HS-5 (cell line): ENCODE measurements around the gene THOC6.

Experiments used
- DNase-seq: peaks from one replicate; pipeline ENCODE4 v3.0.0-alpha.2; 2012; ENCODE audit warnings: low read depth

The THOC6 gene

DNA sequence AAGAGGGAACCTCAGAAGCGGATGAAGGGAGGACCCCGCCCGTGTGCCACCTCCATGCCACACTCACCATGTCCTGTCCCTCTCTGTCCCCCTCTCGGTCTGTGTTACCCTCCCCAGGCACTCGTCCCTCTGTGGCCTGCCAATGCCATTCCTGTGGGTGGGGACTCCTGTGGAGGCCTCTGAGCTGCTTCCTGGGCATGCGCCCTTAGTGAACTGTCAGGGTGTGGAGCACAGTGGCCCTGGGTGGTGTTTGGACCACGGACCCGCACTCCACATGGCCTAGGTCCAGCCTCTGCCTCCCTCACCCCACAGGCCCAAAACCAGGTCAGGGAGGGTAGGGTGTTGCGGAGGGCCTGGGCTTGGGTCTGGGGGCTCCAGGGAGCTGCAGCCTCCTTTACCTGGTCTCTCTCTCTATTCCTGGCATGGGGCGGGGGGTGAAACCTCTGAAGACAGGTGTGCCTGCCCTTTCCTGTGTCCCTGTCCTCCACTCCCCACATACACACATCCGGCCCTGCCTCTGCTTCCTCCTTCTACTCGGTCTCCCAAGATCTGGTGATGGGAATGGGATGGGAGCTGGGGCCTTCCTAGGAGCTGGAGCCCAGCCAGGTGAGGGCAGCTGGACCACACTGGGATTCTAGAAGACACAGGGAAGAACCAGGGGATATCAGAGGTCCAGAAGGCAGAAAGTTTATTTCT lies 32.1 kb upstream of the THOC6 start:
- no peak for DNase-seq

GRCh38 chr16:2992383-2993081 lies 31.3 kb upstream of the THOC6 start:
- DNase-seq, result no peak

- DNase-seq, result no peak
Measured at GRCh38 chr16:2996298-2996697, 27.5 kb upstream of the THOC6 start.

DNA sequence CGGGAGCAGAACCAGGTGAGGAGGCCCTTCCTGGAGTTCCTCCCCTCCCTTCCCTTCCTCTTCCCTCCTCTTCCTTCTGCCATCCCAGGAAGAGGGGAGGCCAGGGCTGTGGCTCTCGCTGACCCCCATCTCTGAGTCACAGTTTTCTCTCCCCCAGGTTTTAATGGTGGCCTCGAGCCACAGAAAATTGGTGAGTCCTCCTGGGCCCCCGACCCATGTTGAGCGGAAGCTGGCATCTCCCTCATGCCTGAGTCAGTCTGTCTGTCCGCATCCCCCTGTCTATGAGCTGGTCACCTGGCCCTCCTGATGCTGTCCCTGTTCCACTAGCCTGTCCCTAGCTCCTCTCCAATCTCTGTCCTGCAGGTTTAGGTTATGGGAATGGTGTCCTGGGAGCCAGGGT lies 23.9 kb upstream of the THOC6 start:
- no peak for DNase-seq

GRCh38 chr16:3000540-3000939 lies 23.3 kb upstream of the THOC6 start:
- no peak for DNase-seq

DNA sequence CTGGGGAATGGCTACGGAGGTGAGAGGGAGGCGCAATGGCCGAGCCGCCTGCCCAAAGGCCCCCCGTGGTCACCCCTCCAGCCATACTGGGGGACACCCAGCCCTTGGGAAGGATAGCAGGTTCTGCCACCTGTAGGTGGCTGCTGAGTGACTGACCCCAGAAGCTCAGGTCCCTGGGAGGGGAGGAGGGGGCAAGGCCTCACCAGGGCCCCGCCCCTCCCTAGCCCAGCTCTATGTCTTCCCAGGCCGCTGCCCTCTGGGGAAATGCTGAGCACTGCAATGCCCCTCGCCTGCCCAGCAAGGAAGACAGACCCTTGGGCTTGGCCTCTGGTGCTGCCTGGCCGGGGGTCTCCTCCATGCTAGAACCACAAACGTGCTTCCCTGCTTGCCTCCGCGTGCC lies 22.5 kb upstream of the THOC6 start:
- no peak for DNase-seq

DNA sequence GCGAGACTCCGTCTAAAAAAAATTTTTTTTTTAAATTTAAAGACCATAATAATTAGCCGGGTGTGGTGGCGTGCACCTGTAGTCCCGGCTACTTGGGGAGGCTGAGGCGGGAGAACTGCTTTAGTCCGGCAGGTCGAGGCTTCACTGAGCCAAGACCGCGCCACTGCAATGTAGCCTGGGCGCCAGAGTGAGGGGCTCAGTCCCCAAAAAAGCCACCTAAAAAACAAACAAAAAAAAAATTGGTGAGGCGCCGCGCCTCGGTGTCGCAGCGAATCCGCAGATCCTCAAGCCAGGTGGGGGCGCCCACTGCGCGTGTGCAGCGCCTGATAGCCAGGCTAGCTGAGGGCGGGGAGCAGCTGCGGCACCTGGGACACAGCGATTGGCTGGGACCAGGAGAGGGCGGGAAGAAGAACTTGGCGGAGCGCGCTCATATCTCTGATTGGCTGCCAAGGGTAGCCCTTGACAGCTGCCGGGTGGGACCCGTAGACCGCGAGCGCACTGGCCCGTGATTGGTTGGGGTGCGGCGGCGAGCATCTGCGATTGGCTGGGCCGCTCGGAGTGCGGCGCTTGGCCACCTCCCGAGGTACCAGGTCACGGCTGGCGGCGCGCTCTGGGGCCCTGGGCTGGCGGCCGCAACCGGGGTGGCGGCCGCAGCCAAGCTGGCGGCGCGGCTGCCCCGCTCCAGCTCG lies 20.1 kb upstream of the THOC6 start:
- DNase-seq, result peak; percentile 88

DNA sequence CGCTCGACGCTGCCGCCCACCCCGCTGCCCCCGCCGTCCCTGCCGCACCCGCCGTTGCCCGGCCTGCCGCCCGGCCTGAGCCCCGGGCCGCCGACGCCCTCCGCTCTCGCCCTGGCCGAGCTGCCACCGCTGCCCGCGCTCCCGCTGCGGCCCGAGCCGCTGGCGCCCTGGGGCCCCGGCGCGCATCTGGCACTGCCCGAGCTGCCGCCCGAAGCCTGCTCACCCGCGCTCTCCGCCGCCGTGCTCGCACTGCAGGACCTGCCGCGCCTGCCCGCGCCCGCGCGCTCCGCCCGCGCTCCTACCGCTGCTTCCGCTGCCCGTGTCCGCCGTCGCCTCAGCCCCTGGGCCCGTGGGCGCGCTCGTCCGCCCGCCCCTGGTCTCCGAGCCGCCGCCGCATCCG lies 19.5 kb upstream of the THOC6 start:
- DNase-seq, result no peak

- DNase-seq, result no peak
Measured at GRCh38 chr16:3004781-3005284, 19.0 kb upstream of the THOC6 start.

DNA sequence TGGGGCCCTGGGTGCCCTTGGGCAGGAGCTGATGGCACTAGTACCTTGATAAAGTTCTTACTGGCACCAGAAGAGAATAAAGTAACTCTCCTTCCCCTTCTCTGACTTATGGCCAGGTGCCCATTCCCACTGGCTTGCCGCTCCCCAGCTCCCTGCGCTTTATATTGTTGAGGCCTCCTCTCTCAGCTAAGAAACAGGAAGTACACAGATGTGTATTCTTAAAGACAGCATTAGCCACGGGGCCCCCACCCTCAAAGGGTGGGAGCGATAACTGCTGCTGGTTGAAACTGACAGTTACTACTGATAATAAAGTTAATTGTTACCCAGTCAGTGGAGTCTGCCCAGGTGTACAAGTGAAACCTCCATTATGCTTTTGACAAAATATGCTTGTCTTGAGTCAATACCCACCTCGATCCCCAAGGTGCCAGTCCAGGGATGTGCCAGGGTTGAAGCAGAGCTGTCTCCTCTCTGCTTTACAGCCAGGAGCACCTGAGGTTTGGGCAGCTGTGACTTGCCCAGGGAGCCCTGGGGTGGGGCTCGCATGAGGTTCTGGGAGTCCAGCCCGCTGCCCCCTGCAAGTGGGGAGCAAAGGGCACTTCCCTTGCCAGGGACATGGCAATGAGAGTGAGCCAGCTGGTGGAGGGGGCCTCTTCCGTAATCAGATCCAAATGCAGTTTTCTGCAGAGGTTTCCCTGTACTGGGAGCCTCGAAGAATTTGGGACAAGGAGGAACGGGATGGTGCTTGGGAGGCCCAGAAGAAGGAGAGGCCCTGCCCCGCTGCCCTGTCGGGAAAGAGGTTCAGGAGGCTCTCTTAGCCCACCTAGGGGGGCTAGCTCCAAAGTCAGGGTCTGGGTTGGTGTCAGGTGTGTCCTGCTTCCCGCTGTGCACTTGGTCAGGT lies 16.5 kb upstream of the THOC6 start:
- DNase-seq, result no peak

DNA sequence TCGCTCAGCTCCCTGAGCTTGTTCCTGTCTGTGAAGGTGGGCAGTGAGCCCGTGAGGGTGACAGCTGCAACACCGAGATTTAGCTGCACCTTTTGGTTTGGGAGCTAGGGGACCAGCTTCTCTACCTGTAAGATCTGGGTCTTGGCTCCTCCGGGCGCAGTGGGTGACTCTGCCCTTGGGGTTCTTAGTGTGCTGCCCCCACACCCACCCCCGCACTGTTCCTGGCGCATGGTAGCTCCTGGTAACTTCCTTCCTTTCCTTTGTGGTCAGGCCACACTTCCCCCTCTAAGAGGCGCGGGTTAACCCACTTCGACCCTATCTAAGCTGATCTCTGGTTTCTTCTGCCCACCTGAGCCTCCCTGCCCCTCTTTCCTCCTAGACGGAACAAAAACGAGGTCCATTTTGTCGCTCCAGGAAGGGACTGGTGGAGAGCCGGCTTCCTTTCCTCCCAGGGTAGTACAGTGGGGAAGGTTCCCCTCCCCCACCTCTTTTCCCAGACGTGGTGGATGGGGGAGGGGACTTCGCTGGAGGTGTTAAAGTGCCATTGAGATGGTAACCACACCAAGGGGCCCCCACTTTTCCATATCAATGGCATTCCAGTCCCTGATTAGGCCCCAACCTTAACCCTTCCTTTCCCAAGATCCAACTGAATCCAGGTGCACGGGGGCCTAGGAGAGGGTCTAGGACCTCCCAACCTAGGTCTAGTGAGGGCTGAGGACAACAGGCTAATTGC lies 15.7 kb upstream of the THOC6 start:
- no peak for DNase-seq

GRCh38 chr16:3008690-3009037 lies 15.2 kb upstream of the THOC6 start:
- DNase-seq, result no peak

- DNase-seq, result no peak
Measured at GRCh38 chr16:3009568-3010390, 14.1 kb upstream of the THOC6 start.

- no peak for DNase-seq
Measured at GRCh38 chr16:3010510-3010909, 13.3 kb upstream of the THOC6 start.

- DNase-seq, result no peak
Measured at GRCh38 chr16:3012246-3012645, 11.6 kb upstream of the THOC6 start.

DNA sequence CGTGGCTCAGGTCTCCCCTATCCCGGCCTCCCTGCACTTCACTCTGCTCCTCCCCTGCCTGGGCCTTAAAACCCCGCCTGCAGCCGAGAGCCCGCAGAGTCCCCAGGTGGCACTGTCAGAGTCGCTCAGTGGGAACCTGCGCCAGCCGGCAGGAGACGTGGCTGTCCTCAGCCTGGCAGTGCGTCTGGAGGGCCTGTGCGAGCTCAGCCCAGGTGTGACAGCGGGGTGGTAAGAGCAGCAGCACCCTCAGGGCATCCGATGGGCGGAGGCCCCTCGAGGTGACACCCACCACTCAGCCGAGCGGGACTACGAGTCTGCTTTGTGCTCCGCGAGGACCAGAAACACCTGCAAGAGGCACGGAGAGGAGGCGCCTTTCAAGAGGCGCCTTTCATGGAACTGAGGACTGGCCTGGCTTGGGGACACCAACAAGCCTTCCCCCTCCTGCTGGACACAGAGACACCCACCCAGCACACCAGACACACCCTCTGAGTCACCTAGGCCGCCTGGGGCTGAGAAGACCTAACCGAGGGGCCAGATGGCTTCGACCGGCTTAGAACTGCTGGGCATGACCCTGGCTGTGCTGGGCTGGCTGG lies 10.9 kb upstream of the THOC6 start, which contains the start of gene CLDN9:
TSS of gene CLDN9 (plus strand) at position 96 of the 593 bp plus-strand sequence. CDS start at position 536, 440 bp downstream.
- no peak for DNase-seq

DNA sequence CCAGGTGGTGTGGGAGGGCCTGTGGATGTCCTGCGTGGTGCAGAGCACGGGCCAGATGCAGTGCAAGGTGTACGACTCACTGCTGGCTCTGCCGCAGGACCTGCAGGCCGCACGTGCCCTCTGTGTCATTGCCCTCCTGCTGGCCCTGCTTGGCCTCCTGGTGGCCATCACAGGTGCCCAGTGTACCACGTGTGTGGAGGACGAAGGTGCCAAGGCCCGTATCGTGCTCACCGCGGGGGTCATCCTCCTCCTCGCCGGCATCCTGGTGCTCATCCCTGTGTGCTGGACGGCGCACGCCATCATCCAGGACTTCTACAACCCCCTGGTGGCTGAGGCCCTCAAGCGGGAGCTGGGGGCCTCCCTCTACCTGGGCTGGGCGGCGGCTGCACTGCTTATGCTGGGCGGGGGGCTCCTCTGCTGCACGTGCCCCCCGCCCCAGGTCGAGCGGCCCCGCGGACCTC lies 10.3 kb upstream of the THOC6 start:
- no peak for DNase-seq

- no peak for DNase-seq
Measured at GRCh38 chr16:3013998-3014690, 9.7 kb upstream of the THOC6 start.

DNA sequence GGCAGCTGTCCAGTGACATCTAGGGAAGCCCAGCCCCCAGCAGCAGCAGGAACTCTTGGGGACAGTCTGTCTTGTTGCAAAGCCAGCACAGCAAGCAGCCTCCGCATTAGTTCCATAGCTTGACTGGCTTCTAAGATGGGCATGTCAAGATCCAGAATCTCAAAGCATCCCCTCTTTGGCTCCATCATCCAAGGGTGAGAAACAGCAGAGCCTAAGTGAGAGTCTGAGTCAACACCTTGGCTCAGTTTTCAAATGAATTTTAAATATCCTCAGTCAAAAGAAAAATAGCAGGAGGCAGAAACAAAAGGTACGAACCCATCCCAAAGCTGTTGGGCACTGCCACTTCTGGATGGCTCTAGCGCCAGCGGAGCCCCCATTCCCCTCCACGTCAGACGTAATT lies 8.9 kb upstream of the THOC6 start:
- DNase-seq, result no peak
